ENCODE data around the gene IRS1.

GRCh38 chr2:226845386-226846116 lies 45.9 kb upstream of the IRS1 start:
- TF ChIP-seq REST (IDR thresholded peaks at IDR 0.05; ENCODE audit: low read depth), result no peak
- no peak for TF ChIP-seq CEBPB (IDR thresholded peaks at IDR 0.05)
- no peak for TF ChIP-seq TAF1 (IDR thresholded peaks at IDR 0.05; ENCODE audit: low read depth)
- TF ChIP-seq TCF12 (IDR thresholded peaks at IDR 0.05; ENCODE audit: low read depth), result no peak

Data from Ishikawa (cell line).